Skeletal muscle satellite cell (primary cell): Measurements from ENCODE around the gene THBS4. TPM values are rescaled to one million over a fixed set of nuclear protein-coding genes. Genes with fewer than 3 reads are reported as not detected.
A peak's percentile ranks its signal among the peaks of the same experiment; 100 is the strongest.

ENCODE experiments used
- H3K27me3 ChIP-seq: 2 replicates; pipeline ENCODE4 v1.7.0; 2013; ENCODE audit warnings: low read length; ENCODE audit not compliant: control insufficient read depth, insufficient read depth
- H3K36me3 ChIP-seq: 2 replicates; pipeline ENCODE4 v1.7.0; 2013; ENCODE audit warnings: mild to moderate bottlenecking, control low read depth, low read length; ENCODE audit not compliant: insufficient read depth
- H3K4me1 ChIP-seq: 2 replicates; pipeline ENCODE4 v1.7.0; 2013; ENCODE audit warnings: low read length; ENCODE audit not compliant: control insufficient read depth, insufficient read depth
- H3K4me2 ChIP-seq: 2 replicates; pipeline ENCODE4 v1.7.0; 2013; ENCODE audit warnings: mild to moderate bottlenecking, low read length
- H3K4me3 ChIP-seq: 2 replicates; pipeline ENCODE4 v1.7.0; 2013; ENCODE audit warnings: low read length
- H3K9ac ChIP-seq: 2 replicates; pipeline ENCODE4 v1.7.0; 2013; ENCODE audit warnings: mild to moderate bottlenecking, low read depth, low read length, moderate library complexity
- H3K9me3 ChIP-seq: replicated peaks from 2 replicates; pipeline ENCODE4 v1.7.0; 2013; ENCODE audit warnings: mild to moderate bottlenecking, control low read depth, low read length
- total RNA-seq: library from RNA; depleted of rRNA; stranded (reverse); fragments of >200 nt; gene quantifications from 2 replicates; pipeline ENCODE4 v1.2.3, GENCODE V29; 2012; rRNA removed

THBS4 gene
- total RNA-seq = 0.44 and 1.8 TPM in 2 replicates

DNA sequence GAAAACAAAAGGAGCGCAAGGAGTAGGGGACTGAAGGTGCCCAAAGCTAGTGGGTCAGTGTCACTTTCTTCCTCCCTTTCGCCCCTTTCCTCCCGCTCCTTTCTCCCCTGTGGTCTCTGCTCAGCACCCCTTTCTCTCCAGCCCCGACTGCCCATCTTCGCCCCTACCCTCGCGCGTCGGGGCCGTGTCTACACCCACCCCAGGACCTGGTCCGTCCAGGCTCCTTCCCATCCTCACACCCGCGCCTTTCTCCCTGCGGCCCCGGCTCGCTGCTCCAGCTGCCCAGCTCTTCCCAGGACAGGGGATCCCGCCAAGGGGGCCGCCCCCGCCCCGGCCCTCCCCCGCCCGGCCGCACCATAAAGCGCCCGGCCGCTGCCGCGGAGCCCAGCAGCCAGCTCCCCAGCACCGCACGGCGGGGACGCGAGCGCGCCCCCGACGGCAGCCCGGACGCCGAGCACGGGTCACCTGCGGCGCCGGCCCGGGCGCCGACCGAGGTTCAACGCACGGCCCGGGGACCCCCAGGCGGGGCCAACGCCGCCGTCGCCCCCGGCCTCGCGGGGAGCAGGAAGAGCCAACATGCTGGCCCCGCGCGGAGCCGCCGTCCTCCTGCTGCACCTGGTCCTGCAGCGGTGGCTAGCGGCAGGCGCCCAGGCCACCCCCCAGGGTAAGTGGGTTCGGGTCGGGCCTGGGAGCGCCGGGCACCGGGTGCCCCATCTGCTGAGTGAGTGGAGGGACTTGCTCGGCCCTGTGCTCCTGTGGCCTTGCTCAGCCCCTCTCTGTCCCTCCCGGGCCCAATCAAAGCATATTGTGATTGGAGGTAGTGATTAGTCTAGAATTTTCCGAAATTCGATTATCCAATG is at the start of gene THBS4:
THBS4 (plus strand) TSS at position 387 of the 860 bp plus-strand sequence; CDS start at position 577, 190 bp downstream.
- peaks cover 73% of the 10 kb centered on the region for H3K27me3 ChIP-seq
- H3K4me3 ChIP-seq = peak within 1 kb of the TSS; percentile 46

GRCh38 chr5:79986260-79986659 is 48.9 kb upstream of the THBS4 start:
- no peak overlapping the region for H3K4me3 ChIP-seq
- H3K36me3 ChIP-seq = peaks cover 44% of the 10 kb centered on the region
- no peaks in the 10 kb centered on the region for H3K27me3 ChIP-seq
- no peak overlapping the region for H3K4me2 ChIP-seq
- no peaks in the 10 kb centered on the region for H3K9me3 ChIP-seq
- H3K4me1 ChIP-seq = peaks cover 9% of the 10 kb centered on the region
- H3K9ac ChIP-seq = no peak overlapping the region

More for the DNA sequence above, at the start of gene THBS4:
- Histone ChIP-seq H3K36me3 (no peaks in the 10 kb centered on the region), H3K9ac (no peak within 1 kb of the TSS), H3K4me2 (peak within 1 kb of the TSS; percentile 58), H3K9me3 (no peaks in the 10 kb centered on the region), H3K4me1 (no peaks in the 10 kb centered on the region)

DNA sequence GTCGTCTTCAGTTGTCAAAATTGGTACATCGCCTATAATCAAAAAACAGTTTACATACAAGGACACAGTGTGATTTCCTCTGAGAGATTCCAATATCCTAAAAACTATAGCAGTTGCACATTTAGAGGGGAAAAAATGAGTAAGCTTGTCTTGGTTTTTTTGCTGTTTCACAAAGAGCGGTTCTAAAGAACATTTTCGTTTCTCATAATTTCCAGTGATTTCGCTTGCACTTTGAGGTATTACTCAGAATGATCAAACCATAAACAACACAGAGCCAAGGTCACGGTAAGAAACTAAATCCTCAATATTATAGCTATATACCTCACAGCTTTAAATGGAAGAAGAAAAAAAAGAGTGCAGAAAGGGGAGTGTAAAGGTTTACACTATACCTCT is 44.9 kb upstream of the THBS4 start:
- H3K4me3 ChIP-seq = peak overlapping the region; percentile 95

GRCh38 chr5:79990598-79991507 is 44.3 kb upstream of the THBS4 start, which contains the start of gene MTX3:
Gene MTX3 (minus strand): TSS chr5:79991262. CDS start chr5:79991238, 24 bp downstream.
- H3K4me1 ChIP-seq = peaks cover 16% of the 10 kb centered on the region
- H3K27me3 ChIP-seq = no peaks in the 10 kb centered on the region
- peak within 1 kb of the TSS; percentile 96 for H3K4me2 ChIP-seq
- no peaks in the 10 kb centered on the region for H3K9me3 ChIP-seq
- H3K9ac ChIP-seq = peak within 1 kb of the TSS; percentile 89
- H3K4me3 ChIP-seq = peak within 1 kb of the TSS; percentile 95
- H3K36me3 ChIP-seq = peaks cover 19% of the 10 kb centered on the region

More for the DNA sequence above, 44.9 kb upstream of the THBS4 start:
- no peaks in the 10 kb centered on the region for H3K9me3 ChIP-seq
- peak overlapping the region; percentile 96 for H3K4me2 ChIP-seq
- H3K9ac ChIP-seq = peak overlapping the region; percentile 89
- no peaks in the 10 kb centered on the region for H3K27me3 ChIP-seq
- peaks cover 24% of the 10 kb centered on the region for H3K36me3 ChIP-seq
- H3K4me1 ChIP-seq = peaks cover 16% of the 10 kb centered on the region

GRCh38 chr5:79992891-79993657 is 42.1 kb upstream of the THBS4 start:
- peaks cover 3% of the 10 kb centered on the region for H3K36me3 ChIP-seq
- H3K27me3 ChIP-seq = no peaks in the 10 kb centered on the region
- no peaks in the 10 kb centered on the region for H3K9me3 ChIP-seq
- H3K4me2 ChIP-seq = no peak overlapping the region
- no peak overlapping the region for H3K9ac ChIP-seq
- peaks cover 16% of the 10 kb centered on the region for H3K4me1 ChIP-seq
- no peak overlapping the region for H3K4me3 ChIP-seq

- no peak overlapping the region for H3K4me2 ChIP-seq
- H3K9ac ChIP-seq = no peak overlapping the region
- H3K4me3 ChIP-seq = no peak overlapping the region
- no peaks in the 10 kb centered on the region for H3K9me3 ChIP-seq
- no peaks in the 10 kb centered on the region for H3K36me3 ChIP-seq
- no peaks in the 10 kb centered on the region for H3K4me1 ChIP-seq
- H3K27me3 ChIP-seq = no peaks in the 10 kb centered on the region
Observed at GRCh38 chr5:79999722-80000121, 35.4 kb upstream of the THBS4 start.

GRCh38 chr5:80002677-80003076 is 32.5 kb upstream of the THBS4 start:
- H3K36me3 ChIP-seq = no peaks in the 10 kb centered on the region
- no peak overlapping the region for H3K9ac ChIP-seq
- H3K4me1 ChIP-seq = no peaks in the 10 kb centered on the region
- H3K4me3 ChIP-seq = no peak overlapping the region
- H3K27me3 ChIP-seq = no peaks in the 10 kb centered on the region
- H3K9me3 ChIP-seq = no peaks in the 10 kb centered on the region
- H3K4me2 ChIP-seq = no peak overlapping the region

GRCh38 chr5:80008995-80009765 is 26.0 kb upstream of the THBS4 start:
- H3K9ac ChIP-seq = no peak overlapping the region
- no peaks in the 10 kb centered on the region for H3K27me3 ChIP-seq
- no peaks in the 10 kb centered on the region for H3K4me1 ChIP-seq
- no peaks in the 10 kb centered on the region for H3K9me3 ChIP-seq
- H3K4me2 ChIP-seq = no peak overlapping the region
- no peak overlapping the region for H3K4me3 ChIP-seq
- H3K36me3 ChIP-seq = no peaks in the 10 kb centered on the region

DNA sequence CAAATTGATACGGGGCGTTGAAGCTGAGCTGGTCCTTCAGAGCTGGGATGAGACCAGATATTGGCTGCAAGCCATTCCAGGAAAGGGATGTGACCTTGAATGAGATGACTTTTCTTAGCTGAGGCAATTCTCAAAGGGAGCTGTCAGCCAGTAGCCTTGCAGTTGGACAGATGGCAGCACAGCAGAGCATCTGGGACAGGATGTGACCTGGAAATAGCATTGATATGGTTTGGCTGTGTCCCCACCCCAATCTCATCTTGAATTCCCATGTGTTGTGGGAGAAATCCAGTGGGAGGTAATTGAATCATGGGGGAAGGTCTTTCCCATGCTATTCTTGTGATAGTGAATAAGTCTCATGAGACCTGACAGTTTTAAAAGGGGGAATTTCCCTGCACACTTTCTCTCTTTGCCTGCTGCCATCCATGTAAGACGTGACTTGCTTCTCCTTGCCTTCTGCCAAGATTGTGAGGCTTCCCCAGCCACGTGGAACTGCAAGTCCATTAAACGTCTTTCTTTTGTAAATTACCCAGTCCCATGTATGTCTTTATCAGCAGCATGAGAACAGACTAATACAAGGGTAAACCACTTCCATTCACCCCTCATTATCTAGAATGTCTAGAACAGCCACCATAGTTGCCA is 24.3 kb upstream of the THBS4 start:
- no peak overlapping the region for H3K4me2 ChIP-seq
- no peaks in the 10 kb centered on the region for H3K9me3 ChIP-seq
- no peaks in the 10 kb centered on the region for H3K36me3 ChIP-seq
- no peaks in the 10 kb centered on the region for H3K4me1 ChIP-seq
- H3K9ac ChIP-seq = no peak overlapping the region
- no peaks in the 10 kb centered on the region for H3K27me3 ChIP-seq
- H3K4me3 ChIP-seq = no peak overlapping the region

- Histone ChIP-seq H3K36me3 (no peaks in the 10 kb centered on the region), H3K9me3 (no peaks in the 10 kb centered on the region), H3K4me2 (no peak overlapping the region), H3K4me1 (no peaks in the 10 kb centered on the region), H3K4me3 (no peak overlapping the region), H3K9ac (no peak overlapping the region), H3K27me3 (no peaks in the 10 kb centered on the region)
Observed at GRCh38 chr5:80025069-80025468, 10.1 kb upstream of the THBS4 start.
